ENCODE measurements around the gene ZNF521.

The ZNF521 gene

DNA sequence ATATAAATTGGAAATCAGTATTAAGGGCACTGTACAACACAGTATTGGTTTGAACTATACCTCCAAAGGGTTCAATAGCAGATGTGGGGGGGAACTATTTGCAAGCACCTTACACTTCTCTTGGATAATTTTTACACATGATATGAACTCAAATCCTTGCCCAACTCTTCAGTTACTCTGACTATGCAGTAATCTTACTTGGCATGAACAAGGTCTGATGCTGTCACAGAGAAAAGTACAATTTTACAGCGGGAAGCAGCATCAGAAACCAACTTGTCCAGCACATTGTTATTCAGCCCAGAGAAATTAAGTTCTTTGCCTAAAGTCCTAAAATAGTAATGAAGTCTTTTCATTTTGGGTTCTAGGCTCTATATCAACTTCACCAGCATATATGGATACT is 98.2 kb downstream of the ZNF521 start:
- H3K23ac ChIP-seq (ENCODE audit: low read length) = no peak overlapping the region
- H3K27me3 ChIP-seq (ENCODE audit: insufficient read depth, low read length) = no peaks in the 10 kb centered on the region
- H3K9me3 ChIP-seq (ENCODE audit: insufficient read depth, low read depth, low read length) = no peaks in the 10 kb centered on the region
- no peak overlapping the region for H3K18ac ChIP-seq (ENCODE audit: low read length)
- H4K91ac ChIP-seq (ENCODE audit: low read depth, low read length) = no peak overlapping the region
- H3K36me3 ChIP-seq (ENCODE audit: control insufficient read depth in 1 of 2, insufficient read depth in 2 of 2, low read length in 2 of 2) = no peaks in the 10 kb centered on the region
- H3K4ac ChIP-seq (ENCODE audit: low read depth, low read length) = no peak overlapping the region
- no peak overlapping the region for H4K8ac ChIP-seq (ENCODE audit: low read depth, low read length)
- no peak overlapping the region for H4K12ac ChIP-seq (ENCODE audit: low read depth, low read length)
- no peak overlapping the region for H3K27ac ChIP-seq (ENCODE audit: low read depth, low read length)
- H3K4me1 ChIP-seq (ENCODE audit: control insufficient read depth in 1 of 2, insufficient read depth in 2 of 2, low read length in 2 of 2) = no peaks in the 10 kb centered on the region
- WGBS (ENCODE audit: extremely low coverage, insufficient coverage, insufficient read length) = no CpG with 5 or more reads among the region's 1 CpG
- no peak overlapping the region for H2BK5ac ChIP-seq (ENCODE audit: low read depth, low read length, poor library complexity)
- H3K79me1 ChIP-seq (ENCODE audit: low read length) = no peaks in the 10 kb centered on the region
- no peak overlapping the region for H2BK12ac ChIP-seq (ENCODE audit: low read length)
- H3K9ac ChIP-seq (ENCODE audit: low read length) = no peak overlapping the region
- H2BK120ac ChIP-seq (ENCODE audit: insufficient read depth, low read length, poor library complexity) = no peak overlapping the region
- H3K79me2 ChIP-seq (ENCODE audit: control insufficient read depth, insufficient read depth, low read length, poor library complexity) = no peaks in the 10 kb centered on the region
- no peak for DNase-seq
- no peak overlapping the region for H3K4me3 ChIP-seq (ENCODE audit: low read depth, low read length)
- H2AK5ac ChIP-seq (ENCODE audit: low read length) = no peak overlapping the region
- H2AFZ ChIP-seq (ENCODE audit: insufficient read depth, low read length, poor library complexity) = no peak overlapping the region
- H3K14ac ChIP-seq (ENCODE audit: low read length) = no peak overlapping the region
- H3K4me2 ChIP-seq (ENCODE audit: low read length) = no peak overlapping the region

DNA sequence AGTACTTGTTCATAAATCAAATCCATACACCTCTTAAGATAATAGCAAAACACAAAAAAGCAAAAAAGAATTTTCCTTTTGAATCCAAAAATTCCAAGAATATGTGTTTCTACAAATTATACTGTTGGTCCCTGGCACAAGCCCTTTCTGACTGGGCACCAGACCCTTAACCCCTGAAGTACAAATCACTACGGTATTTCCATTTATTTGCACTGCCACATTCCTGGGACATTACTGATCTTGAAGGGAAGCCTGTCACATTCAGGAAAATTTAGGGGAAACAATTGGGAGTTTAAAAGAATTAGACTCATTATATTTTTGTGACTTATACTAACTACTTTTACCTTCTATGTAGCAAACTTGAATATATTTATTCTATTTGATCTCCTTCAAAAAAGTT is 98.8 kb downstream of the ZNF521 start:
- Histone ChIP-seq H3K23ac (ENCODE audit: low read length) (no peak overlapping the region), H3K9me3 (ENCODE audit: insufficient read depth, low read depth, low read length) (no peaks in the 10 kb centered on the region), H3K36me3 (ENCODE audit: control insufficient read depth in 1 of 2, insufficient read depth in 2 of 2, low read length in 2 of 2) (no peaks in the 10 kb centered on the region), H2AFZ (ENCODE audit: insufficient read depth, low read length, poor library complexity) (no peak overlapping the region), H4K91ac (ENCODE audit: low read depth, low read length) (no peak overlapping the region), H3K4me2 (ENCODE audit: low read length) (no peak overlapping the region), H4K12ac (ENCODE audit: low read depth, low read length) (no peak overlapping the region), H2BK120ac (ENCODE audit: insufficient read depth, low read length, poor library complexity) (no peak overlapping the region), H3K18ac (ENCODE audit: low read length) (no peak overlapping the region), H3K79me2 (ENCODE audit: control insufficient read depth, insufficient read depth, low read length, poor library complexity) (no peaks in the 10 kb centered on the region), H4K8ac (ENCODE audit: low read depth, low read length) (no peak overlapping the region), H2AK5ac (ENCODE audit: low read length) (no peak overlapping the region), H2BK12ac (ENCODE audit: low read length) (no peak overlapping the region), H3K4me1 (ENCODE audit: control insufficient read depth in 1 of 2, insufficient read depth in 2 of 2, low read length in 2 of 2) (no peaks in the 10 kb centered on the region), H3K9ac (ENCODE audit: low read length) (no peak overlapping the region), H3K27ac (ENCODE audit: low read depth, low read length) (no peak overlapping the region), H3K27me3 (ENCODE audit: insufficient read depth, low read length) (no peaks in the 10 kb centered on the region), H3K14ac (ENCODE audit: low read length) (no peak overlapping the region), H2BK5ac (ENCODE audit: low read depth, low read length, poor library complexity) (no peak overlapping the region), H3K4me3 (ENCODE audit: low read depth, low read length) (no peak overlapping the region), H3K4ac (ENCODE audit: low read depth, low read length) (no peak overlapping the region), H3K79me1 (ENCODE audit: low read length) (no peaks in the 10 kb centered on the region)
- no CpG with 5 or more reads among the region's 1 CpG for WGBS (ENCODE audit: extremely low coverage, insufficient coverage, insufficient read length)
- no peak for DNase-seq

DNA sequence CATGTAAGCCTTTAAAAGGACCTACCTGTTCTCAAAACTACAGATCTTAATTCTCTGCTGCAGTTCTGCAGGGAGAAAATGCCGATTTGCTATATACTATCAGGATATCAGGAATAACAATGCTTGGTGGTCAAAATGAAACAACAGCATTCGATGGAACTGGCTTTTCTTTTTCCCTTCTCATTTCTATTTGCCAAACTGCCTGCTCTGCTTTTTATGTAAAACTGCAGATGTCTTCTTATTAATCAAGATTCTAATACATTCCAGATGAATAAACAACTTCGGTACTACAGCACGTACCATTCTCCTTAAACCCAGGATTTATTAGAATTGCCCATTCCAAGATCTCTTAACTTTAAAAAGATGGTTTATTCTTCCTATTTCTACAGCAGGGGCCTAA is 100.9 kb downstream of the ZNF521 start:
- Histone ChIP-seq H4K8ac (ENCODE audit: low read depth, low read length) (no peak overlapping the region), H3K4ac (ENCODE audit: low read depth, low read length) (no peak overlapping the region), H4K91ac (ENCODE audit: low read depth, low read length) (no peak overlapping the region), H3K79me1 (ENCODE audit: low read length) (no peaks in the 10 kb centered on the region), H3K27me3 (ENCODE audit: insufficient read depth, low read length) (no peaks in the 10 kb centered on the region), H3K4me1 (ENCODE audit: control insufficient read depth in 1 of 2, insufficient read depth in 2 of 2, low read length in 2 of 2) (no peaks in the 10 kb centered on the region), H2BK5ac (ENCODE audit: low read depth, low read length, poor library complexity) (no peak overlapping the region), H3K36me3 (ENCODE audit: control insufficient read depth in 1 of 2, insufficient read depth in 2 of 2, low read length in 2 of 2) (no peaks in the 10 kb centered on the region), H3K18ac (ENCODE audit: low read length) (no peak overlapping the region), H3K23ac (ENCODE audit: low read length) (no peak overlapping the region), H2BK12ac (ENCODE audit: low read length) (no peak overlapping the region), H2BK120ac (ENCODE audit: insufficient read depth, low read length, poor library complexity) (no peak overlapping the region), H3K9me3 (ENCODE audit: insufficient read depth, low read depth, low read length) (no peaks in the 10 kb centered on the region), H4K12ac (ENCODE audit: low read depth, low read length) (no peak overlapping the region), H3K4me2 (ENCODE audit: low read length) (no peak overlapping the region), H3K4me3 (ENCODE audit: low read depth, low read length) (no peak overlapping the region), H3K9ac (ENCODE audit: low read length) (no peak overlapping the region), H3K27ac (ENCODE audit: low read depth, low read length) (no peak overlapping the region), H2AK5ac (ENCODE audit: low read length) (no peak overlapping the region), H3K14ac (ENCODE audit: low read length) (no peak overlapping the region), H3K79me2 (ENCODE audit: control insufficient read depth, insufficient read depth, low read length, poor library complexity) (no peaks in the 10 kb centered on the region), H2AFZ (ENCODE audit: insufficient read depth, low read length, poor library complexity) (no peak overlapping the region)
- no CpG with 5 or more reads among the region's 4 CpGs for WGBS (ENCODE audit: extremely low coverage, insufficient coverage, insufficient read length)
- no peak for DNase-seq

DNA sequence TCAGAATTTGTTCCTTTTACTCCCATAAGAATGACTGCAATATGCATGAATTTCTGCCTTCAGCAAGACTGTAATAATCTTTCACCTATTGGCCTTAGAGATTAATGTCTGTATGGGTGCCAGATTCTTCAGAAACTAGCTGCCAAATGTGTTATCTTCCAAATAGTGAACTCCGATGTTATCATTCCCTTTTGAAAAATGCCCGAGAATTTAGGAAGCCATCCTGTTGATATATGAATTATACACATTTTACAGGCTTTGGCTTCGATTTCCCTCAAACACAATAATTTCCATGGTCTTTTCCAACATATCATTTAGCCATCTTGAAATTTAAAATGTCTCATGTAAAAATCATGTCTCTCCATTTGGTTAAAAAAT is 101.5 kb downstream of the ZNF521 start:
- Histone ChIP-seq H3K4me2 (ENCODE audit: low read length) (no peak overlapping the region), H2BK120ac (ENCODE audit: insufficient read depth, low read length, poor library complexity) (no peak overlapping the region), H3K27ac (ENCODE audit: low read depth, low read length) (no peak overlapping the region), H4K8ac (ENCODE audit: low read depth, low read length) (no peak overlapping the region), H3K4me1 (ENCODE audit: control insufficient read depth in 1 of 2, insufficient read depth in 2 of 2, low read length in 2 of 2) (no peaks in the 10 kb centered on the region), H3K79me1 (ENCODE audit: low read length) (no peaks in the 10 kb centered on the region), H2BK5ac (ENCODE audit: low read depth, low read length, poor library complexity) (no peak overlapping the region), H3K27me3 (ENCODE audit: insufficient read depth, low read length) (no peaks in the 10 kb centered on the region), H2AK5ac (ENCODE audit: low read length) (no peak overlapping the region), H3K4ac (ENCODE audit: low read depth, low read length) (no peak overlapping the region), H3K18ac (ENCODE audit: low read length) (no peak overlapping the region), H3K36me3 (ENCODE audit: control insufficient read depth in 1 of 2, insufficient read depth in 2 of 2, low read length in 2 of 2) (peaks cover 0 to 1% of the 10 kb centered on the region in 2 experiments), H2BK12ac (ENCODE audit: low read length) (no peak overlapping the region), H2AFZ (ENCODE audit: insufficient read depth, low read length, poor library complexity) (no peak overlapping the region), H3K23ac (ENCODE audit: low read length) (no peak overlapping the region), H3K4me3 (ENCODE audit: low read depth, low read length) (no peak overlapping the region), H4K12ac (ENCODE audit: low read depth, low read length) (no peak overlapping the region), H4K91ac (ENCODE audit: low read depth, low read length) (no peak overlapping the region), H3K9me3 (ENCODE audit: insufficient read depth, low read depth, low read length) (no peaks in the 10 kb centered on the region), H3K14ac (ENCODE audit: low read length) (no peak overlapping the region), H3K79me2 (ENCODE audit: control insufficient read depth, insufficient read depth, low read length, poor library complexity) (no peaks in the 10 kb centered on the region), H3K9ac (ENCODE audit: low read length) (no peak overlapping the region)
- no CpG with 5 or more reads among the region's 3 CpGs for WGBS (ENCODE audit: extremely low coverage, insufficient coverage, insufficient read length)
- DNase-seq = no peak
